Neuronal stem cell (in vitro differentiated cells): ENCODE results near the gene PRRX1.

Experiments used
- DNase-seq: peaks from one replicate; pipeline ENCODE4 v3.0.0-alpha.2; 2013; ENCODE audit warnings: low spot score
- H2AFZ ChIP-seq: one replicate; pipeline ENCODE4 v1.6.1; 2013; ENCODE audit warnings: mild to moderate bottlenecking, low read length, inconsistent platforms
- H2AK5ac ChIP-seq: 2 replicates; pipeline ENCODE4 v1.6.1; 2013; ENCODE audit warnings: low read depth, mild to moderate bottlenecking, inconsistent platforms, low read length, moderate library complexity, mixed read lengths
- H2BK120ac ChIP-seq: 2 replicates; pipeline ENCODE4 v1.6.1; 2013; ENCODE audit warnings: low read depth, mild to moderate bottlenecking, inconsistent platforms, low read length, moderate library complexity, mixed read lengths
- H2BK12ac ChIP-seq: one replicate; pipeline ENCODE4 v1.6.1; 2013; ENCODE audit warnings: low read length, inconsistent platforms
- H2BK15ac ChIP-seq: 2 replicates; pipeline ENCODE4 v1.6.1; 2013; ENCODE audit warnings: mild to moderate bottlenecking, low read length, inconsistent platforms, mixed read lengths
- H2BK5ac ChIP-seq: one replicate; pipeline ENCODE4 v1.6.1; 2013; ENCODE audit warnings: inconsistent platforms, mild to moderate bottlenecking, low read length, moderate library complexity
- H3K14ac ChIP-seq: one replicate; pipeline ENCODE4 v1.6.1; 2013; ENCODE audit warnings: low read length, inconsistent platforms
- H3K18ac ChIP-seq: 2 replicates; pipeline ENCODE4 v1.6.1; 2013; ENCODE audit warnings: low read length, inconsistent platforms
- H3K23ac ChIP-seq: 2 replicates; pipeline ENCODE4 v1.6.1; 2013; ENCODE audit warnings: low read depth, mild to moderate bottlenecking, mixed read lengths, low read length, inconsistent platforms; ENCODE audit not compliant: poor library complexity
- H3K27ac ChIP-seq: replicated peaks from 3 replicates; pipeline ENCODE4 v1.5.1; 2013; ENCODE audit warnings: low read length, inconsistent platforms
- H3K27me3 ChIP-seq, 3 experiments: 2 replicates each; pipeline ENCODE4 v1.6.1; 2013; ENCODE audit warnings: low read length in 3 of 3, mild to moderate bottlenecking in 2 of 3, inconsistent platforms in 1 of 3, low read depth in 1 of 3, mixed read lengths in 1 of 3, moderate library complexity in 1 of 3; ENCODE audit not compliant: control insufficient read depth in 3 of 3, insufficient read depth in 3 of 3
- H3K36me3 ChIP-seq, 2 donors: replicated peaks in 1 of 2; 2 replicates each; pipeline ENCODE4 v1.6.1; 2013; ENCODE audit warnings: low read length in 2 of 2; ENCODE audit not compliant: control insufficient read depth in 2 of 2, insufficient read depth in 2 of 2
- H3K4ac ChIP-seq: 2 replicates; pipeline ENCODE4 v1.6.1; 2013; ENCODE audit warnings: inconsistent platforms, mild to moderate bottlenecking, low read length, moderate library complexity
- H3K4me1 ChIP-seq, 2 donors: 1 replicate in 1 of 2; 2 replicates in 1 of 2; pipeline ENCODE4 v1.6.1; 2013; ENCODE audit warnings: low read length in 2 of 2, low read depth in 1 of 2; ENCODE audit not compliant: control insufficient read depth in 2 of 2, insufficient read depth in 1 of 2
- H3K4me2 ChIP-seq: one replicate; pipeline ENCODE4 v1.6.1; 2013; ENCODE audit warnings: mild to moderate bottlenecking, low read length, inconsistent platforms; ENCODE audit not compliant: insufficient read depth, poor library complexity, severe bottlenecking
- H3K4me3 ChIP-seq, 2 donors: 2 replicates each; pipeline ENCODE4 v1.5.1; 2013; ENCODE audit warnings: low read length in 2 of 2, mild to moderate bottlenecking in 2 of 2, inconsistent platforms in 1 of 2, moderate library complexity in 1 of 2
- H3K79me1 ChIP-seq: one replicate; pipeline ENCODE4 v1.6.1; 2013; ENCODE audit warnings: low read depth, mild to moderate bottlenecking, inconsistent platforms, low read length, moderate library complexity
- H3K9ac ChIP-seq: one replicate; pipeline ENCODE4 v1.6.1; 2013; ENCODE audit warnings: mild to moderate bottlenecking, low read depth, low read length, inconsistent platforms; ENCODE audit not compliant: poor library complexity
- H3K9me3 ChIP-seq, 2 donors: replicated peaks in 1 of 2; 2 replicates each; pipeline versions ENCODE3 to v1.6.1; 2013; ENCODE audit warnings: low read length in 2 of 2, mild to moderate bottlenecking in 2 of 2, inconsistent platforms in 1 of 2, low read depth in 1 of 2, mixed read lengths in 1 of 2, moderate library complexity in 1 of 2; ENCODE audit not compliant: control insufficient read depth in 2 of 2, insufficient read depth in 1 of 2
- H4K8ac ChIP-seq: one replicate; pipeline ENCODE4 v1.6.1; 2013; ENCODE audit warnings: low read depth, mild to moderate bottlenecking, inconsistent platforms, low read length, moderate library complexity
- H4K91ac ChIP-seq: one replicate; pipeline ENCODE4 v1.6.1; 2013; ENCODE audit warnings: low read length, low read depth, mild to moderate bottlenecking, inconsistent platforms; ENCODE audit not compliant: poor library complexity
- WGBS, 2 donors: extraction: QIAGEN DNeasy Blood & Tissue Kit; methylation state at CpG; one replicate each; pipeline ENCODE4 v1.1.7; 2013; ENCODE audit warnings: missing lambda C conversion rate in 2 of 2, mixed read lengths in 1 of 2; ENCODE audit not compliant: insufficient read length in 2 of 2, insufficient replicate concordance in 1 of 2; ENCODE audit errors: extremely low coverage in 2 of 2; 5-methylcytosine and 5-hydroxymethylcytosine counted together

Gene PRRX1

DNA sequence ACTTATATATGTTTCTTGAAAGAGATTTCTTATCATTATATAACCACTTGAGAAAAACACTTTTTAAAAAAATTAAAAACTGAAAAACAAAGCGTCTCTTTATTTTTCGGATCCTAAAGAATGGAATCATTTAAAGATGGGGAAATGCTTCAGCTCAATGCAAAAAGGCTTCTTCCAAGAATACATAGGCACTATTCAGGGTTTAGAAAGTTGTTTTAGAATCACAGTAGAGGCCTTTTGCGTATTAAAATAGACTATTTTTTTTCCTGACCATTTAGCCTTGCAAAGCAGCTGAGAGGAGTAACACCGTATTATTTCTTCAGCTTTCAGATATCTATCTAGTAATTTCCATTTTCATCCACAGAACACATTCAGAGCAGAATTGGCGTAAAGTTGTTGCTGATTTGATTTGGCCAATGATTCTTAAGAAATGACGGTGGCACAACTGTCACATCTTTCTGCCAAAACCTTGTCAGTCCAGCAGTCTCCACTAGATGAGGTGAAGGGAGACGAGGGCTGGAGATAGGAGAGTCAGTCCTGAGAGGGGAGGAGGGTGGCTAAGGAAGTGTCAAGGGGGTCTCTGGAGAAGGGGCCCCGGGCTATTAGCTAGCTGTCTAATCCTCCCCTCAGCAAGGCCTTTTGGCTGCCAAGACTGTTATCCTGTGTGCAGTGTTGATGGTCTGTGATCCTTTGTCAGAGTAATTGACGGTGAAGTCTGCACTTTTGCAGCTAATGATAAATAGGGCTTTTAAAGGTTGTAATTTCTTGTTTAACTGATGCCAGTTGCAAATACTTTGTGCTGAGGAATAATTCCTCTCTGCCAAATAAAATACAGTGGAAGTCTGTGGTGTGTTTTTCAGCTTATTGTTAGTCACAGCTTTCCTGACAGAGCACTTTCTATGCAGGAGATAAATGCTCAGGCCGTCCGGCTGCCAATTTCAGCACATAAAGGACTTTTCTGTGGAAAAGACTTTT lies 34.7 kb downstream of the PRRX1 start:
- H4K91ac ChIP-seq: no peak overlapping the region
- H4K8ac ChIP-seq: no peak overlapping the region
- no peak overlapping the region for H2BK5ac ChIP-seq
- no peaks in the 10 kb centered on the region for H3K27me3 ChIP-seq
- H3K4me3 ChIP-seq: no peak overlapping the region
- no CpG with 5 or more reads among the region's 11 CpGs for WGBS, 2 donors
- H3K4ac ChIP-seq: no peak overlapping the region
- no peak overlapping the region for H2AK5ac ChIP-seq
- no peaks in the 10 kb centered on the region for H3K36me3 ChIP-seq
- no peak overlapping the region for H3K9ac ChIP-seq
- peak overlapping the region; percentile 78 for H2AFZ ChIP-seq
- no peak overlapping the region for H3K4me2 ChIP-seq
- no peak overlapping the region for H3K14ac ChIP-seq
- DNase-seq: peak; percentile 6
- H2BK120ac ChIP-seq: no peak overlapping the region
- no peaks in the 10 kb centered on the region for H3K79me1 ChIP-seq
- no peak overlapping the region for H3K23ac ChIP-seq
- H3K9me3 ChIP-seq: no peaks in the 10 kb centered on the region
- no peak overlapping the region for H3K18ac ChIP-seq
- peaks cover 3 to 8% of the 10 kb centered on the region in 2 donors for H3K4me1 ChIP-seq
- no peak overlapping the region for H2BK12ac ChIP-seq
- H2BK15ac ChIP-seq: no peak overlapping the region
- H3K27ac ChIP-seq: no peak overlapping the region

DNA sequence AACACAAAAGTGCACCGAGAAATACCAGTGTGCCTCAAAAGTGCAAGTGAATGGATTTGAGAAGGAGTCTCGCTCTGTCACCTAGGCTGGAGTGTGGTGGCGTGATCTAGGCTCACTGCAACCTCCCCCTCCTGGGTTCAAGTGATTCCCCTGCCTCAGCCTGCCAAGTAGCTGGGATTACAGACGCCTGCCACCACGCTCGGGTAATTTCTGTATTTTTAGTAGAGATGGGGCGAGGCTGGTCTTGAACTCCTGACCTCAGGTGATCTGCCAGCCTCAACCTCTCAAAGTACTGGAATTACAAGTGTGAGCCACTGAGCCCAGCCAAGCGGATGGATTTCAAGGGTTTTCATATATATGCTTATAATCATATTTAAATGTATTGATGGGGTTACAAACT lies 35.8 kb downstream of the PRRX1 start:
- Histone ChIP-seq H2BK15ac (no peak overlapping the region), H3K27ac (no peak overlapping the region)

DNA sequence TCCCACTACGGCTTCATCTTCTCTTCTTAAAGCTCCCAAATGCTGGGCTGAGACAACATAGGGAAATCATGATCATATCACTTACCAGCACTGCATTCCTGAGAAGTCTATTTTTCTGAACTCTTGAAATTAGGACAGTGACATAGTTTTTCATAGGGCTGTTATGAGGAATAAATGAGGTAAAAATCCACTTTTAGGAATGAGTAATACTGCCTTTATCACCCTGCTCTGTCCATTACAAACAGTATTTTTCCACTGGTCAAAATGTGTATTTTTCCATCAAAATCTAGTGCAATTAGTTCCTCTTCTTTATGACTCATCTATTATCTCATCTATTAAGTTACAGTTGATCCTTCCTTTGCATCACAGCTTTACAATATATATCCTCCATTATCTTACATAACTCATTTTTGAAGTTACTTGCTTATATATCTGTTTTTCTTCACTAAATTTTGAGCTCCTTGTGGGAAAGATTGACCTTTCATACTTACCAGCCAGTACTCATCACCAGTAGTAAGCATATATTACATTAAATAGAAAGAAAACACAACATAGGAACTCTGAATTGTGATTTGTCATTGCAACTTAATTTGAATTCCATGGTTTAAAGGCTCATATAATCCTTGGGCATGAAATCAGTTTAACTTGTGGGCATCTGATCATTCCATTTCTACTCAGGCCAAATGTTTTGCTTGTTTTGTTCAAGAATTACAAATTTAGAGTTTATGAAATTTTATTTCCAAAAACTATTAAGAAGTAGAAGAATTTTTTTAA lies 37.1 kb downstream of the PRRX1 start:
- Histone ChIP-seq H3K9me3 (no peaks in the 10 kb centered on the region), H2BK120ac (no peak overlapping the region), H3K4me1 (peaks cover 3 to 8% of the 10 kb centered on the region in 2 donors), H3K27ac (no peak overlapping the region), H3K4ac (no peak overlapping the region), H2BK5ac (no peak overlapping the region), H3K23ac (no peak overlapping the region), H3K14ac (no peak overlapping the region), H2BK12ac (no peak overlapping the region), H2AK5ac (no peak overlapping the region), H4K8ac (no peak overlapping the region), H3K4me2 (no peak overlapping the region), H2BK15ac (no peak overlapping the region), H2AFZ (no peak overlapping the region), H3K4me3 (no peak overlapping the region), H4K91ac (no peak overlapping the region), H3K18ac (no peak overlapping the region), H3K27me3 (no peaks in the 10 kb centered on the region), H3K79me1 (no peaks in the 10 kb centered on the region), H3K36me3 (no peaks in the 10 kb centered on the region), H3K9ac (no peak overlapping the region)
- WGBS, 2 donors: no CpG with 5 or more reads among the region's 1 CpG
- DNase-seq: no peak

More for the DNA sequence above, 35.8 kb downstream of the PRRX1 start:
- H2BK120ac ChIP-seq: no peak overlapping the region
- no peak overlapping the region for H2AFZ ChIP-seq
- no peaks in the 10 kb centered on the region for H3K36me3 ChIP-seq
- no peaks in the 10 kb centered on the region for H3K9me3 ChIP-seq
- H2BK12ac ChIP-seq: no peak overlapping the region
- no CpG with 5 or more reads among the region's 8 CpGs for WGBS, 2 donors
- H3K23ac ChIP-seq: no peak overlapping the region
- H2AK5ac ChIP-seq: no peak overlapping the region
- H3K14ac ChIP-seq: no peak overlapping the region
- no peak overlapping the region for H3K18ac ChIP-seq
- peaks cover 3 to 8% of the 10 kb centered on the region in 2 donors for H3K4me1 ChIP-seq
- H3K4me3 ChIP-seq: no peak overlapping the region
- no peaks in the 10 kb centered on the region for H3K27me3 ChIP-seq
- H2BK5ac ChIP-seq: no peak overlapping the region
- H3K4me2 ChIP-seq: no peak overlapping the region
- no peak overlapping the region for H3K4ac ChIP-seq
- no peak overlapping the region for H4K8ac ChIP-seq
- H3K9ac ChIP-seq: no peak overlapping the region
- DNase-seq: no peak
- H3K79me1 ChIP-seq: no peaks in the 10 kb centered on the region
- H4K91ac ChIP-seq: no peak overlapping the region

DNA sequence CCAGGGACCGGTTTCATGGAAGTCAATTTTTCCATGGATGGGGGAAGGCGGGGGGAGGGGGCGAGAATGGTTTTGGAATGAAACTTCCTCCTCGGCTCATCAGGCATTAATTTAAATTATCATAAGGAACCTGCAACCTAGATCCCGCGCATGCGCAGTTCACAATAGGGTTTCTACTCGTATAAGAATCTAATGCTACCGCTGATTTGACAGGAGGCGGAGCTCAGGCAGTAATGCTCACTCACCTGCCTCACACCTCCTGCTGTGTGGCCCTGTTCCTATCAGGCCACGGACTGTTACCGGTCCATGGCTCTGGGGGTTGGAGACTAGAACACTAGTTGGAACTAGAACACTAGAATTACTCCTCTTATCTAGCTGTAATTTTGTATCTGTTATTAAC lies 38.0 kb downstream of the PRRX1 start:
- no peak overlapping the region for H2BK12ac ChIP-seq
- no peak overlapping the region for H3K23ac ChIP-seq
- no peaks in the 10 kb centered on the region for H3K79me1 ChIP-seq
- H3K27ac ChIP-seq: no peak overlapping the region
- H2BK15ac ChIP-seq: no peak overlapping the region
- no peak overlapping the region for H3K9ac ChIP-seq
- H3K4me1 ChIP-seq: peaks cover 3 to 8% of the 10 kb centered on the region in 2 donors
- no peak overlapping the region for H3K18ac ChIP-seq
- H2BK5ac ChIP-seq: no peak overlapping the region
- no peak overlapping the region for H3K4me3 ChIP-seq
- H4K91ac ChIP-seq: no peak overlapping the region
- no CpG with 5 or more reads among the region's 12 CpGs for WGBS, 2 donors
- no peak overlapping the region for H2AFZ ChIP-seq
- H3K9me3 ChIP-seq: no peaks in the 10 kb centered on the region
- H3K4ac ChIP-seq: no peak overlapping the region
- no peak overlapping the region for H2BK120ac ChIP-seq
- H3K36me3 ChIP-seq: no peaks in the 10 kb centered on the region
- no peak for DNase-seq
- no peak overlapping the region for H2AK5ac ChIP-seq
- H4K8ac ChIP-seq: no peak overlapping the region
- no peak overlapping the region for H3K14ac ChIP-seq
- H3K27me3 ChIP-seq: no peaks in the 10 kb centered on the region
- H3K4me2 ChIP-seq: no peak overlapping the region
